ENCODE data around the gene PSMD13. TPM values are rescaled to one million over a fixed set of nuclear protein-coding genes. Genes with fewer than 3 reads are reported as not detected.
"Not testable (repeated sequence)": the region's sequence is repeated elsewhere in the genome, so short reads cannot be mapped to it uniquely, and the experiment has no call there.

Gene PSMD13
- polyA plus RNA-seq, 1 experiment = 187 TPM

DNA sequence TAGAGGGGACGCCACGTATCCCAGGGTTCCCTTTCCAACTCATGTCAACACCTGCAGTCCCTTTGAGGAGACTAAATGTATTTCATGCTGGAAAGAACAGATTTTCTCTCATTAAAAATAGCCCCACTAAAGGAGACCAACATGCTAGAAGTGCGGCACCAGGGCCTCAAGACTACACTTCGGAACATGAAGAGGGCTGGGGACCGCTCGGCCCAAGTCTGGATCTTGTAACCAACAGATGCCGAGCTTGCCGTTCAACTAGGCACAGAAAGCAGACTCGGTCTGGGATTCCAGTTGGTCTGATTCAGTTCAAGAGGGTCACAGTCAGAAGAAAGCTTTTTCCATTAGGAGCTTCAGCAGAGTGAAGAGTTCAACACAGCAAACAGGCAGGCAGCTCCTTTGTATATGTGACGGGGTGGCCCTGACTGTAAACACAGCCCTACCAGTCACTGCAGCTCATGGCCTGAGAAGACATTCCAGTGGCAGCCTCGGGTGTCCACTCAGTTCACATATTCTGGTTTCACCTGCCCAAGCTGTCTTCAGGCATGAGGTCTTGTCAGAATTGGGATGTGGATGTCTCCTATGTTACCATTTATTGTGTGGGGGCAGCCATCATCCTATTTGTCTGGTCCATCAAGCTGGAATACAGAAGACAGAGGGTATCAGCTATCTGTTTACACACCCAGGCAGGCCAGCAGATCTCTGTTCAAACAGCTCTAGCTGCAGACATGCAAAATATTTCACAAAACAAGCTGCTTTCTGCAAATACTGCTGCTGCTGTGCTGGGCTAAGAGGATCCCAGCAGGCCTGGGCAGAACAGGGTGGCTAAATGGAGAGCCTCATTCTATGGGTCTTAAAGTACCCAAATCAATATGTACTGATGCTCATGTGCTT is 20.4 kb upstream of the PSMD13 start:
- Histone ChIP-seq H3K36me3 (ENCODE audit: control insufficient read depth, insufficient read depth, low read length) (peaks cover 39% of the 10 kb centered on the region), H3K27me3 (ENCODE audit: control insufficient read depth, insufficient read depth, low read length) (no peaks in the 10 kb centered on the region), H3K4me3 (ENCODE audit: low read depth, low read length) (no peak overlapping the region)
- ChIA-PET POLR2A (no interaction called here), CTCF (interaction anchor here (0.9 to 1.6 kb wide), 4 partner anchors 13 to 148 kb away, joined by 3 read pairs; no protein-coding TSS in a partner anchor)
- TF ChIP-seq, protein P1, sequence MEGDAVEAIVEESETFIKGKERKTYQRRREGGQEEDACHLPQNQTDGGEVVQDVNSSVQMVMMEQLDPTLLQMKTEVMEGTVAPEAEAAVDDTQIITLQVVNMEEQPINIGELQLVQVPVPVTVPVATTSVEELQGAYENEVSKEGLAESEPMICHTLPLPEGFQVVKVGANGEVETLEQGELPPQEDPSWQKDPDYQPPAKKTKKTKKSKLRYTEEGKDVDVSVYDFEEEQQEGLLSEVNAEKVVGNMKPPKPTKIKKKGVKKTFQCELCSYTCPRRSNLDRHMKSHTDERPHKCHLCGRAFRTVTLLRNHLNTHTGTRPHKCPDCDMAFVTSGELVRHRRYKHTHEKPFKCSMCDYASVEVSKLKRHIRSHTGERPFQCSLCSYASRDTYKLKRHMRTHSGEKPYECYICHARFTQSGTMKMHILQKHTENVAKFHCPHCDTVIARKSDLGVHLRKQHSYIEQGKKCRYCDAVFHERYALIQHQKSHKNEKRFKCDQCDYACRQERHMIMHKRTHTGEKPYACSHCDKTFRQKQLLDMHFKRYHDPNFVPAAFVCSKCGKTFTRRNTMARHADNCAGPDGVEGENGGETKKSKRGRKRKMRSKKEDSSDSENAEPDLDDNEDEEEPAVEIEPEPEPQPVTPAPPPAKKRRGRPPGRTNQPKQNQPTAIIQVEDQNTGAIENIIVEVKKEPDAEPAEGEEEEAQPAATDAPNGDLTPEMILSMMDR (IDR thresholded peaks at IDR 0.05; ENCODE audit: insufficient read depth, low read depth, low read length) = no peak
- no peak for DNase-seq (ENCODE audit: low read depth)

DNA sequence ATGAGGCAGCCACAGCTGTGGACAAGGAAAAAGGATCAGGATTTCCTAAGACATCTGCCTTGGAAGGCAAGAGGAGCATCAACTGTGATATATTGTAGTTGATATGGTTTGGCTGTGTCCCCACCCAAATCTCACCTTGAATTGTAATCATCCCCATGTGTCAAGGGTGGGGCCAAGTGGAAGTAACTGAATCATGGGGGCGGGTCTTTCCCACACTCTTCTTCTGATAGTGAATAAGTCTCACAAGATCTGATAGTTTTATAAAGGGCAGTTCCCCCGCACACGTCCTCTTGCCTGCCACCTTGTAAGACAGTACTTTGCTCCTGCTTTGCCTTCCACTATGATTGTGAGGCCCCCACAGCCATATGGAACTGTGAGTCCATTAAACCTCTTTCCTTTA is 19.1 kb upstream of the PSMD13 start:
- Histone ChIP-seq H3K36me3 (ENCODE audit: control insufficient read depth, insufficient read depth, low read length) (peaks cover 25% of the 10 kb centered on the region), H3K27me3 (ENCODE audit: control insufficient read depth, insufficient read depth, low read length) (no peaks in the 10 kb centered on the region), H3K4me3 (ENCODE audit: low read depth, low read length) (no peak overlapping the region)
- POLR2A ChIA-PET = no interaction called here
- no peak for DNase-seq (ENCODE audit: low read depth)
- CTCF ChIA-PET = interaction anchor here (1.6 kb wide), 1 partner anchor 146 kb away, joined by 3 read pairs; no protein-coding TSS in a partner anchor
- TF ChIP-seq, protein P1 (IDR thresholded peaks at IDR 0.05; ENCODE audit: insufficient read depth, low read depth, low read length) = no peak

DNA sequence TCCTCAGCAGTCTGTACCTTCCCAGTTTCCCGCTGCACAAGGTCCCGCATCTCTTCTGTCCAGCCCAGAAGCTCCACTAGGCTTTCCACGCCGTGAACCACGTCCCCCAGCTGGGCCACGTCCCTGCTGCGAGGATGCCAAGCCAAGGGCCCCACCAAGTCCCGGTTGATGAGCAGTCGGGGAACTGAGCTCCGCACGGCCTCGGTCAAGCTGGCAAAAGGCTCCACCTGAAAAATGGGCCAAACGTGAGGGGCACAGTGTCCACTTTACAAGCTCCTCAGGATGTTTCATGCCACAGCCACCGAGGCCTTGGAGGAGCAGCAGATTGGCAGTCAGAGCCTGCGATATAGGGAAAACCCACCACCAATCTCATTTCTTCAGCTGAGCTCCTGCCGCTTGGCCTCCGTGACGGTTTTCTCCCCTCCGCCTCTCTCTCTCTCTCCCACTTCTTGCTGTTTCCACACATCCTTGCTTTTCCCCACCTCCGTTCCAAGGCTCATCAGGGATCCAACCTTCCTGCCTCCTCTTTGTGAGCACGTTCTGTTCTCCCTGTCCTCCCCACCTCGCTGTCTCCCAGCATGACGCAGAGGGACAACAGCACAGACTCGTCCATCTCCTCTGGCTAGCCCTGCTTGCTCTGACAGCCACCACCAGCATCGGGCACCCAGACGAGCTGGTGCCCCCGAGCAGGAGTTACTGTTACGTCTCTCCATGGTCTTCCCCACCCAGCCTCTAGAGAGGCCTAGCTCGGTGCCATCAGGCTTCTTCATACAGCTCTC is 17.8 kb upstream of the PSMD13 start:
- DNase-seq (ENCODE audit: low read depth) = no peak
- H3K27me3 ChIP-seq (ENCODE audit: control insufficient read depth, insufficient read depth, low read length) = no peaks in the 10 kb centered on the region
- CTCF ChIA-PET = no interaction called here
- peaks cover 16% of the 10 kb centered on the region for H3K36me3 ChIP-seq (ENCODE audit: control insufficient read depth, insufficient read depth, low read length)
- POLR2A ChIA-PET = no interaction called here
- H3K4me3 ChIP-seq (ENCODE audit: low read depth, low read length) = no peak overlapping the region
- TF ChIP-seq, protein P1 (IDR thresholded peaks at IDR 0.05; ENCODE audit: insufficient read depth, low read depth, low read length) = no peak

DNA sequence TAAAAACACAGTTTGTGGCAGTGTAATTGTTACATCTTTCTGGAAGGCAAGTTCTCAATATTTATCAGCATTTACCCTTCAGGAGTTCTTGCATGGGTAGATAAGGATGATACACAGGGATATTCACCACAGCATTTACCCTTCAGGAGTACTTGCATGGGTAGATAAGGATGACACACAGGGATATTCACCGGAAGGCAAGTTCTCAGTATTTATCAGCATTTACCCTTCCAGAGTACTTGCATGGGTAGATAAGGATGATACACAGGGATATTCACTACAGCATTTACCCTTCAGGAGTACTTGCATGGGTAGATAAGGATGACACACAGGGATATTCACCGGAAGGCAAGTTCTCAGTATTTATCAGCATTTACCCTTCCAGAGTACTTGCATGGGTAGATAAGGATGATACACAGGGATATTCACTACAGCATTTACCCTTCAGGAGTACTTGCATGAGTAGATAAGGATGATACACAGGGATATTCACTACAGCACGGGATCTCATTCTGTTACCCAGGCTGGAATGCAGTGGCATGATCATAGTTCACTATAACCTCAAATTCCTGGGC is 16.0 kb upstream of the PSMD13 start:
- CTCF ChIA-PET; DNase-seq (ENCODE audit: low read depth); H3K36me3 ChIP-seq (ENCODE audit: control insufficient read depth, insufficient read depth, low read length); POLR2A ChIA-PET; H3K4me3 ChIP-seq (ENCODE audit: low read depth, low read length); H3K27me3 ChIP-seq (ENCODE audit: control insufficient read depth, insufficient read depth, low read length): not testable (repeated sequence)

DNA sequence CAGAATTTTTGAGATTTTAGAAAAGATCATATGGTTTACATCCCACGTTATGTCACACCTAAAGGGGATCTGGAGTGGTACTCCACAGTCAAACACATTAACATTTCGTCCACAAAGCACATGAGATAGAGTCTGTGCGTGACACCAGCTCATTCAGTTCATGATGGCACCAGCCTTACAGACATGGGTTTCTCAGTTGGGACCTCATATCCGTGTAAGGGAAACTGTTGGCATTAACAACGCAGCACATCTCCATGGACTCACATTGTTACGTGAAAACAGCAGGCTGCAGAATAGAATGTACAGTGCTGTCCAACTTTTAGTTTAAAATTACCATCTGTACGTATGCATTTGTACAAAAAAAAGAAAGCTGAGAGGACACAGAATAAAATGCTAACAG is 15.2 kb upstream of the PSMD13 start:
- H3K36me3 ChIP-seq (ENCODE audit: control insufficient read depth, insufficient read depth, low read length) = peaks cover 4% of the 10 kb centered on the region; the same call in 1 of the 2 replicates
- TF ChIP-seq, protein P1 (IDR thresholded peaks at IDR 0.05; ENCODE audit: insufficient read depth, low read depth, low read length) = no peak
- no peak overlapping the region for H3K4me3 ChIP-seq (ENCODE audit: low read depth, low read length)
- CTCF ChIA-PET = no interaction called here
- no peak for DNase-seq (ENCODE audit: low read depth)
- POLR2A ChIA-PET = no interaction called here
- no peaks in the 10 kb centered on the region for H3K27me3 ChIP-seq (ENCODE audit: control insufficient read depth, insufficient read depth, low read length)
